ENCODE data around the gene AKAP12.

AKAP12 gene

GRCh38 chr6:151284012-151284411, 44.2 kb downstream of the AKAP12 start:
- DNase-seq: no peak

GRCh38 chr6:151284548-151285017, 44.8 kb downstream of the AKAP12 start:
- DNase-seq: no peak

- no peak for DNase-seq
These were observed 45.4 kb downstream of the AKAP12 start for GRCh38 chr6:151285122-151285521.

- no peak for DNase-seq
These were observed 46.4 kb downstream of the AKAP12 start for GRCh38 chr6:151286214-151286613.

GRCh38 chr6:151288712-151289398, 49.1 kb downstream of the AKAP12 start:
- no peak for DNase-seq

- no peak for DNase-seq
These were observed 49.7 kb downstream of the AKAP12 start for GRCh38 chr6:151289399-151290007.

GRCh38 chr6:151290877-151291721, 51.3 kb downstream of the AKAP12 start:
- no peak for DNase-seq

GRCh38 chr6:151291722-151292059, 51.9 kb downstream of the AKAP12 start:
- no peak for DNase-seq

GRCh38 chr6:151292974-151293687, 53.4 kb downstream of the AKAP12 start:
- DNase-seq: no peak

- DNase-seq: no peak
These were observed 53.9 kb downstream of the AKAP12 start for GRCh38 chr6:151293688-151294016.

- no peak for DNase-seq
These were observed 54.9 kb downstream of the AKAP12 start for GRCh38 chr6:151294561-151295101.

GRCh38 chr6:151297886-151298285, 58.1 kb downstream of the AKAP12 start:
- DNase-seq: no peak

- no peak for DNase-seq
These were observed 59.2 kb downstream of the AKAP12 start for GRCh38 chr6:151299011-151299410.

- no peak for DNase-seq
These were observed 60.7 kb downstream of the AKAP12 start for GRCh38 chr6:151300267-151300991.

- no peak for DNase-seq
These were observed 61.8 kb downstream of the AKAP12 start for GRCh38 chr6:151301547-151301946.

- DNase-seq: no peak
These were observed 63.5 kb downstream of the AKAP12 start for GRCh38 chr6:151303231-151303630.

GRCh38 chr6:151306269-151306783, 66.6 kb downstream of the AKAP12 start:
- no peak for DNase-seq

- no peak for DNase-seq
These were observed 67.7 kb downstream of the AKAP12 start for GRCh38 chr6:151307501-151307900.

- no peak for DNase-seq
These were observed 69.9 kb downstream of the AKAP12 start for GRCh38 chr6:151309619-151310018.

- no peak for DNase-seq
These were observed 70.5 kb downstream of the AKAP12 start for GRCh38 chr6:151310279-151310678.

- DNase-seq: no peak
These were observed 71.3 kb downstream of the AKAP12 start for GRCh38 chr6:151310852-151311767.

Measured in midbrain (tissue), 1 donor.